ENCODE measurements around the gene CENPX.
"Not testable (repeated sequence)": the region's sequence is repeated elsewhere in the genome, so short reads cannot be mapped to it uniquely, and the experiment has no call there.

Gene CENPX

GRCh38 chr17:82038796-82039409 lies 16.2 kb upstream of the CENPX start:
- not testable (repeated sequence) for FAIRE-seq

GRCh38 chr17:82037889-82038195 lies 15.2 kb upstream of the CENPX start:
- FAIRE-seq: no peak

- FAIRE-seq: peak; percentile 83
Measured at GRCh38 chr17:82037092-82037888, 14.6 kb upstream of the CENPX start, which contains the start of gene DCXR. Gene DCXR (minus strand): TSS chr17:82037697. CDS start chr17:82037682, 15 bp downstream.

- no peak for FAIRE-seq
Measured at GRCh38 chr17:82036634-82037091, 14.0 kb upstream of the CENPX start.

GRCh38 chr17:82035956-82036633 lies 13.4 kb upstream of the CENPX start:
- FAIRE-seq: no peak

GRCh38 chr17:82035488-82035887 lies 12.8 kb upstream of the CENPX start:
- FAIRE-seq: no peak

GRCh38 chr17:82034371-82035011 lies 11.8 kb upstream of the CENPX start:
- no peak for FAIRE-seq

- FAIRE-seq: no peak
Measured at GRCh38 chr17:82033359-82034085, 10.8 kb upstream of the CENPX start.

- no peak for FAIRE-seq
Measured at GRCh38 chr17:82031885-82032627, 9.4 kb upstream of the CENPX start.

- no peak for FAIRE-seq
Measured at GRCh38 chr17:82031303-82031884, 8.7 kb upstream of the CENPX start, which contains the start of gene RAC3. Gene RAC3 (plus strand): TSS chr17:82031678. CDS start chr17:82031762, 84 bp downstream.

- FAIRE-seq: no peak
Measured at GRCh38 chr17:82030470-82031302, 8.0 kb upstream of the CENPX start.

- no peak for FAIRE-seq
Measured at GRCh38 chr17:82029990-82030469, 7.4 kb upstream of the CENPX start.

GRCh38 chr17:82029391-82029790 lies 6.7 kb upstream of the CENPX start:
- no peak for FAIRE-seq

GRCh38 chr17:82028966-82029365 lies 6.3 kb upstream of the CENPX start:
- FAIRE-seq: no peak

- FAIRE-seq: no peak
Measured at GRCh38 chr17:82028246-82028645, 5.6 kb upstream of the CENPX start.

GRCh38 chr17:82025401-82026107 lies 2.9 kb upstream of the CENPX start:
- FAIRE-seq: no peak

- FAIRE-seq: no peak
Measured at GRCh38 chr17:82024859-82025258, 2.2 kb upstream of the CENPX start.

- FAIRE-seq: no peak
Measured at GRCh38 chr17:82023447-82024241, 966 bp upstream of the CENPX start.

GRCh38 chr17:82022981-82023446 lies 336 bp upstream of the CENPX start, which contains the start of gene LRRC45:
Gene LRRC45 (plus strand): TSS chr17:82023305. CDS start chr17:82023644, 339 bp downstream.
- FAIRE-seq: peak; percentile 95
